OCI-LY1 (cell line): ENCODE measurements around the gene BBS9.

ENCODE experiments used
- H2AFZ ChIP-seq: fragments of 200-600 bp; sonication (generic), shearing (Covaris generic); 2 replicates; pipeline ENCODE4 v1.6.0; 2014; ENCODE audit warnings: antibody characterized with exemption, mild to moderate bottlenecking, low read length
- H3F3A ChIP-seq: fragments of 200-600 bp; sonication (generic), shearing (Covaris generic); 2 replicates; pipeline ENCODE4 v1.6.0; 2014; ENCODE audit warnings: mild to moderate bottlenecking, antibody characterized with exemption, low read length, moderate library complexity; ENCODE audit not compliant: insufficient read depth
- H3K27ac ChIP-seq: fragments of 200-600 bp; sonication (generic); 2 replicates; pipeline ENCODE4 v1.5.1; 2014; ENCODE audit warnings: low read length, mixed run types, mild to moderate bottlenecking, low read depth; ENCODE audit not compliant: poor library complexity, severe bottlenecking
- H3K27me3 ChIP-seq: fragments of 200-600 bp; sonication (generic); 2 replicates; pipeline ENCODE4 v1.6.0; 2014; ENCODE audit warnings: antibody characterized with exemption, mild to moderate bottlenecking, low read length, moderate library complexity; ENCODE audit not compliant: insufficient read depth
- H3K36me3 ChIP-seq: fragments of 200-600 bp; sonication (generic); 2 replicates; pipeline ENCODE4 v1.6.1; 2014; ENCODE audit warnings: mild to moderate bottlenecking, antibody characterized with exemption, low read length, moderate library complexity, mixed read lengths; ENCODE audit not compliant: insufficient read depth
- H3K4me1 ChIP-seq: fragments of 200-600 bp; sonication (generic); 2 replicates; pipeline ENCODE4 v1.5.1; 2014; ENCODE audit warnings: mild to moderate bottlenecking, low read length, moderate library complexity; ENCODE audit not compliant: insufficient read depth, severe bottlenecking
- H3K4me2 ChIP-seq: fragments of 200-600 bp; sonication (generic), shearing (Covaris generic); 2 replicates; pipeline ENCODE4 v1.6.1; 2014; ENCODE audit warnings: low read length
- H3K4me3 ChIP-seq: fragments of 200-600 bp; sonication (generic); 2 replicates; pipeline ENCODE4 v1.5.1; 2014; ENCODE audit warnings: low read length, low read depth, mild to moderate bottlenecking, mixed read lengths; ENCODE audit not compliant: poor library complexity, severe bottlenecking
- H3K79me2 ChIP-seq: fragments of 200-600 bp; shearing (Covaris generic); 2 replicates; pipeline ENCODE4 v1.6.1; 2016; ENCODE audit warnings: mixed run types, low read length, mixed read lengths; ENCODE audit not compliant: insufficient read depth
- H3K9ac ChIP-seq: fragments of 200-600 bp; sonication (generic), shearing (Covaris generic); 2 replicates; pipeline ENCODE4 v1.6.1; 2014; ENCODE audit warnings: mild to moderate bottlenecking, low read length, mixed read lengths
- H3K9me2 ChIP-seq: fragments of 200-600 bp; sonication (generic), shearing (Covaris generic); 2 replicates; pipeline ENCODE4 v1.6.1; 2014; ENCODE audit warnings: low read depth, mild to moderate bottlenecking, low read length, mixed read lengths
- H3K9me3 ChIP-seq: fragments of 200-600 bp; shearing (Covaris generic); 2 replicates; pipeline ENCODE4 v1.6.1; 2014; ENCODE audit warnings: low read length, mixed read lengths
- H4K20me1 ChIP-seq: fragments of 200-600 bp; sonication (generic), shearing (Covaris generic); 2 replicates; pipeline ENCODE4 v1.6.0; 2016; ENCODE audit warnings: mild to moderate bottlenecking, low read length; ENCODE audit not compliant: insufficient read depth
- EZH2 ChIP-seq: fragments of 200-600 bp; sonication (generic), shearing (Covaris generic); IDR thresholded peaks from 2 replicates; pipeline ENCODE4 v1.8.0; 2017; ENCODE audit warnings: borderline replicate concordance, mixed run types, mild to moderate bottlenecking, antibody characterized with exemption, low read length, moderate library complexity, mixed read lengths
- TF ChIP-seq, protein P1 (sequence below): fragments of 200-600 bp; sonication (generic), shearing (Covaris generic); IDR thresholded peaks from 2 replicates; pipeline ENCODE4 v1.5.1; 2017; ENCODE audit warnings: mild to moderate bottlenecking, antibody characterized with exemption, low read length, moderate library complexity, mixed read lengths

Gene BBS9

DNA sequence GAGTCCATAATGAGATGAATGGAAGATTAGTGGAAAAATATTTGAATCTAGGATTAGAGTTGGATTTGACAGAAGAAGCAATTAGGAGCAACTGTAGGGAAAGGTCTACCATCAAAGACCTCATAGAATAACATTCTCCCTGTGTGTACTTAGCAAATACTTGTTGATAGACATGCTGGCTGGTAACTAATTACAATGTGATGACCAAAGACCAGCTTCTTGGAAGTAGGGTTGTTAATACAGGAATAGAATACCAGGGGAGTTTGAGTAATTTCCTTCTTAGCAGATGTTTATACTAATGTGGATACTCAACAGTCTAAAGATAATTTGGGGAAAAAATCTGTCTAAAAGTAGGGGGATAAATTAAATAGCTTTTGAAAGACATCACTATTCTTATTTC lies 418.5 kb downstream of the BBS9 start:
- Histone ChIP-seq H2AFZ (no peak overlapping the region), H3K79me2 (no peaks in the 10 kb centered on the region), H3K27me3 (no peaks in the 10 kb centered on the region), H3K36me3 (no peaks in the 10 kb centered on the region), H3F3A (no peaks in the 10 kb centered on the region), H3K4me3 (no peak overlapping the region), H3K9me3 (no peaks in the 10 kb centered on the region), H3K4me1 (no peaks in the 10 kb centered on the region), H3K9me2 (no peaks in the 10 kb centered on the region), H4K20me1 (no peaks in the 10 kb centered on the region), H3K4me2 (no peak overlapping the region), H3K27ac (no peak overlapping the region), H3K9ac (no peak overlapping the region)
- no peak for TF ChIP-seq EZH2
- TF ChIP-seq, protein P1, sequence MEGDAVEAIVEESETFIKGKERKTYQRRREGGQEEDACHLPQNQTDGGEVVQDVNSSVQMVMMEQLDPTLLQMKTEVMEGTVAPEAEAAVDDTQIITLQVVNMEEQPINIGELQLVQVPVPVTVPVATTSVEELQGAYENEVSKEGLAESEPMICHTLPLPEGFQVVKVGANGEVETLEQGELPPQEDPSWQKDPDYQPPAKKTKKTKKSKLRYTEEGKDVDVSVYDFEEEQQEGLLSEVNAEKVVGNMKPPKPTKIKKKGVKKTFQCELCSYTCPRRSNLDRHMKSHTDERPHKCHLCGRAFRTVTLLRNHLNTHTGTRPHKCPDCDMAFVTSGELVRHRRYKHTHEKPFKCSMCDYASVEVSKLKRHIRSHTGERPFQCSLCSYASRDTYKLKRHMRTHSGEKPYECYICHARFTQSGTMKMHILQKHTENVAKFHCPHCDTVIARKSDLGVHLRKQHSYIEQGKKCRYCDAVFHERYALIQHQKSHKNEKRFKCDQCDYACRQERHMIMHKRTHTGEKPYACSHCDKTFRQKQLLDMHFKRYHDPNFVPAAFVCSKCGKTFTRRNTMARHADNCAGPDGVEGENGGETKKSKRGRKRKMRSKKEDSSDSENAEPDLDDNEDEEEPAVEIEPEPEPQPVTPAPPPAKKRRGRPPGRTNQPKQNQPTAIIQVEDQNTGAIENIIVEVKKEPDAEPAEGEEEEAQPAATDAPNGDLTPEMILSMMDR: no peak

GRCh38 chr7:33550363-33550762 lies 421.0 kb downstream of the BBS9 start:
- H2AFZ ChIP-seq: no peak overlapping the region
- no peak overlapping the region for H3K4me3 ChIP-seq
- no peaks in the 10 kb centered on the region for H3K27me3 ChIP-seq
- H3K36me3 ChIP-seq: no peaks in the 10 kb centered on the region
- TF ChIP-seq, protein P1: no peak
- TF ChIP-seq EZH2: no peak
- no peak overlapping the region for H3K4me2 ChIP-seq
- no peaks in the 10 kb centered on the region for H3K4me1 ChIP-seq
- no peaks in the 10 kb centered on the region for H3K9me3 ChIP-seq
- H4K20me1 ChIP-seq: no peaks in the 10 kb centered on the region
- H3K9me2 ChIP-seq: no peaks in the 10 kb centered on the region
- H3K9ac ChIP-seq: no peak overlapping the region
- H3F3A ChIP-seq: no peaks in the 10 kb centered on the region
- no peaks in the 10 kb centered on the region for H3K79me2 ChIP-seq
- no peak overlapping the region for H3K27ac ChIP-seq

DNA sequence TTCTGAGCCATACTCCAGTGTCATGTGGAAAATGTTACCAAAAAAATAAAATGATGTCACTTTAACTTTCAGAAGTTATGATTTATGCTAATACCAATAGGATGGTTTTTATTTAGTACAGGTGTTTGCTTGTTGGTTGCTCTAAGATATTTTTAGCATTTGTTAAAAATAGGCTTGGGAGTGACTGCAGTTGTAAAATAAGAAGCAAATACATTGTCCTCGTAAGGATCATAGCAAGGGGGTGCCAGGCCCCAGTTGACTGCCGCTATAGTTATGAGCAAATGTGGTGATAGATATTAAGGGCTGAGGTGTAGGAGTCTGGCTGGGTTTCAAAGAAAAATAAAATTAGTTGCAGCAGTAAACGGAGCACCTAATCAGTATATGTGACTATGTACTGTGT lies 421.6 kb downstream of the BBS9 start:
- no peaks in the 10 kb centered on the region for H3K27me3 ChIP-seq
- H3K4me1 ChIP-seq: no peaks in the 10 kb centered on the region
- H3F3A ChIP-seq: no peaks in the 10 kb centered on the region
- H3K36me3 ChIP-seq: no peaks in the 10 kb centered on the region
- H3K27ac ChIP-seq: no peak overlapping the region
- no peak overlapping the region for H3K4me3 ChIP-seq
- H3K9me3 ChIP-seq: no peaks in the 10 kb centered on the region
- no peak overlapping the region for H3K4me2 ChIP-seq
- TF ChIP-seq EZH2: no peak
- TF ChIP-seq, protein P1: no peak
- H4K20me1 ChIP-seq: no peaks in the 10 kb centered on the region
- no peaks in the 10 kb centered on the region for H3K79me2 ChIP-seq
- H3K9me2 ChIP-seq: no peaks in the 10 kb centered on the region
- no peak overlapping the region for H3K9ac ChIP-seq
- H2AFZ ChIP-seq: no peak overlapping the region
